Activated CD4-positive, alpha-beta T cell treated with anti-CD3 and anti-CD28 coated beads, Interleukin-2, Interleukin-6, amounts not matched to agents 100 ng/mL and 50 ng/mL, durations not matched to agents 16 hours and 8 hours (primary cell): ENCODE data around the gene TBL1X.
"Not testable (repeated sequence)": the region's sequence is repeated elsewhere in the genome, so short reads cannot be mapped to it uniquely, and the experiment has no call there.

Source experiments
- DNase-seq: peaks from one replicate; pipeline ENCODE4 v3.0.0-alpha.2; 2020

TBL1X gene

GRCh38 chrX:9501362-9501761 is 36.5 kb downstream of the TBL1X start:
- DNase-seq, result no peak

GRCh38 chrX:9503261-9503660 is 38.4 kb downstream of the TBL1X start:
- no peak for DNase-seq

- no peak for DNase-seq
Measured at GRCh38 chrX:9510366-9510765, 45.5 kb downstream of the TBL1X start.

GRCh38 chrX:9510980-9511379 is 46.1 kb downstream of the TBL1X start:
- no peak for DNase-seq

GRCh38 chrX:9515489-9515888 is 50.6 kb downstream of the TBL1X start:
- no peak for DNase-seq

GRCh38 chrX:9515973-9516538 is 51.2 kb downstream of the TBL1X start:
- DNase-seq, result peak; percentile 4

- DNase-seq, result no peak
Measured at GRCh38 chrX:9516635-9517034, 51.8 kb downstream of the TBL1X start.

GRCh38 chrX:9518051-9518450 is 53.2 kb downstream of the TBL1X start:
- DNase-seq, result no peak

GRCh38 chrX:9518889-9519288 is 54.0 kb downstream of the TBL1X start:
- DNase-seq, result no peak

GRCh38 chrX:9519546-9520216 is 54.8 kb downstream of the TBL1X start:
- DNase-seq, result no peak

- no peak for DNase-seq
Measured at GRCh38 chrX:9520217-9520590, 55.3 kb downstream of the TBL1X start.

- DNase-seq, result no peak
Measured at GRCh38 chrX:9522378-9523155, 57.7 kb downstream of the TBL1X start.

GRCh38 chrX:9525511-9526248 is 60.8 kb downstream of the TBL1X start:
- DNase-seq, result no peak

- no peak for DNase-seq
Measured at GRCh38 chrX:9526965-9527364, 62.1 kb downstream of the TBL1X start.

GRCh38 chrX:9528498-9528897 is 63.6 kb downstream of the TBL1X start:
- no peak for DNase-seq

GRCh38 chrX:9529223-9529622 is 64.4 kb downstream of the TBL1X start:
- no peak for DNase-seq

GRCh38 chrX:9530848-9531274 is 66.0 kb downstream of the TBL1X start:
- peak; percentile 59 for DNase-seq

- DNase-seq, result no peak
Measured at GRCh38 chrX:9532349-9532748, 67.5 kb downstream of the TBL1X start.

GRCh38 chrX:9533611-9534010 is 68.8 kb downstream of the TBL1X start:
- DNase-seq, result no peak

GRCh38 chrX:9534686-9535085 is 69.8 kb downstream of the TBL1X start:
- DNase-seq, result no peak

- DNase-seq, result no peak
Measured at GRCh38 chrX:9535101-9535500, 70.2 kb downstream of the TBL1X start.

- not testable (repeated sequence) for DNase-seq
Measured at GRCh38 chrX:9536156-9536555, 71.3 kb downstream of the TBL1X start.

GRCh38 chrX:9537781-9538180 is 72.9 kb downstream of the TBL1X start:
- DNase-seq, result no peak
